HepG2 (cell line): ENCODE results near the gene RCE1.

Experiments
- FOXK2 ChIP-seq: fragments of 450-650 bp; IDR thresholded peaks from 2 replicates; pipeline ENCODE4 v1.6.1; 2016
- NCOA1 ChIP-seq: sonication (generic); formaldehyde crosslinking; IDR thresholded peaks from 2 replicates; pipeline ENCODE4 v1.9.0; 2021; ENCODE audit warnings: missing genetic modification reagents
- XRCC5 ChIP-seq: fragments of 200-400 bp; formaldehyde crosslinking; optimal IDR thresholded peaks from 2 replicates; pipeline ENCODE3; 2017; ENCODE audit warnings: mild to moderate bottlenecking, low read length
- YY1 ChIP-seq: IDR thresholded peaks from 2 replicates; pipeline ENCODE4 v1.6.1; 2011; ENCODE audit warnings: low read length, low read depth, moderate library complexity, mild to moderate bottlenecking; ENCODE audit not compliant: insufficient read depth, insufficient replicate concordance
- ZNF253 ChIP-seq: sonication (generic); formaldehyde crosslinking; IDR thresholded peaks from 2 replicates; pipeline ENCODE4 v1.8.0; 2022; ENCODE audit warnings: mild to moderate bottlenecking, missing genetic modification reagents, borderline replicate concordance
- ZNF33B ChIP-seq: sonication (generic); formaldehyde crosslinking; IDR thresholded peaks from 2 replicates; pipeline ENCODE4 v1.5.1; 2020; ENCODE audit warnings: mild to moderate bottlenecking, missing genetic modification reagents
- ZNF782 ChIP-seq: sonication (generic); formaldehyde crosslinking; IDR thresholded peaks from 2 replicates; pipeline ENCODE4 v1.4.0; 2020; ENCODE audit warnings: missing genetic modification reagents, mild to moderate bottlenecking, borderline replicate concordance
- TF ChIP-seq, protein P1 (sequence below): sonication (generic); formaldehyde crosslinking; IDR thresholded peaks from 2 replicates; pipeline ENCODE4 v1.5.0; 2020; ENCODE audit warnings: mild to moderate bottlenecking, missing genetic modification reagents, moderate library complexity
- TF ChIP-seq, protein P2 (sequence below): sonication (generic); formaldehyde crosslinking; IDR thresholded peaks from 2 replicates; pipeline ENCODE4 v1.5.0; 2020; ENCODE audit warnings: missing genetic modification reagents
- TF ChIP-seq, protein P3 (sequence below), 2 experiments: sonication (generic) in 1 of 2; formaldehyde crosslinking in 1 of 2; IDR thresholded peaks; 2 replicates each; pipeline versions ENCODE4 v1.4.0 to v1.6.1; 2016 to 2020; ENCODE audit warnings: borderline replicate concordance in 1 of 2, low read depth in 1 of 2, mild to moderate bottlenecking in 1 of 2, missing genetic modification reagents in 1 of 2

DNA sequence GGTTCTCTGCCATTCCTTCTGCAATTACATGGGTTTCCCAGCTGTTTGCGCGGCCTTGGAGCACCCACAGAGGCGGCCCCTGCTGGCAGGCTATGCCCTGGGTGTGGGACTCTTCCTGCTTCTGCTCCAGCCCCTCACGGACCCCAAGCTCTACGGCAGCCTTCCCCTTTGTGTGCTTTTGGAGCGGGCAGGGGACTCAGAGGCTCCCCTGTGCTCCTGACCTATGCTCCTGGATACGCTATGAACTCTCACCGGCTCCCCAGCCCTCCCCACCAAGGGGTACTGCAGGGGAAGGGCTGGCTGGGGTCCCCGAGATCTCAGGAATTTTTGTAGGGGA lies 2.6 kb downstream of the RCE1 start:
- TF ChIP-seq, protein P1, sequence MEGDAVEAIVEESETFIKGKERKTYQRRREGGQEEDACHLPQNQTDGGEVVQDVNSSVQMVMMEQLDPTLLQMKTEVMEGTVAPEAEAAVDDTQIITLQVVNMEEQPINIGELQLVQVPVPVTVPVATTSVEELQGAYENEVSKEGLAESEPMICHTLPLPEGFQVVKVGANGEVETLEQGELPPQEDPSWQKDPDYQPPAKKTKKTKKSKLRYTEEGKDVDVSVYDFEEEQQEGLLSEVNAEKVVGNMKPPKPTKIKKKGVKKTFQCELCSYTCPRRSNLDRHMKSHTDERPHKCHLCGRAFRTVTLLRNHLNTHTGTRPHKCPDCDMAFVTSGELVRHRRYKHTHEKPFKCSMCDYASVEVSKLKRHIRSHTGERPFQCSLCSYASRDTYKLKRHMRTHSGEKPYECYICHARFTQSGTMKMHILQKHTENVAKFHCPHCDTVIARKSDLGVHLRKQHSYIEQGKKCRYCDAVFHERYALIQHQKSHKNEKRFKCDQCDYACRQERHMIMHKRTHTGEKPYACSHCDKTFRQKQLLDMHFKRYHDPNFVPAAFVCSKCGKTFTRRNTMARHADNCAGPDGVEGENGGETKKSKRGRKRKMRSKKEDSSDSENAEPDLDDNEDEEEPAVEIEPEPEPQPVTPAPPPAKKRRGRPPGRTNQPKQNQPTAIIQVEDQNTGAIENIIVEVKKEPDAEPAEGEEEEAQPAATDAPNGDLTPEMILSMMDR (CRISPR knock-in tag): 0 out of 2 replicates have a peak, but pooled peaks have one; percentile 15
- TF ChIP-seq NCOA1 (CRISPR knock-in tag): no peak
- TF ChIP-seq ZNF33B (CRISPR knock-in tag): no peak
- TF ChIP-seq, protein P2, sequence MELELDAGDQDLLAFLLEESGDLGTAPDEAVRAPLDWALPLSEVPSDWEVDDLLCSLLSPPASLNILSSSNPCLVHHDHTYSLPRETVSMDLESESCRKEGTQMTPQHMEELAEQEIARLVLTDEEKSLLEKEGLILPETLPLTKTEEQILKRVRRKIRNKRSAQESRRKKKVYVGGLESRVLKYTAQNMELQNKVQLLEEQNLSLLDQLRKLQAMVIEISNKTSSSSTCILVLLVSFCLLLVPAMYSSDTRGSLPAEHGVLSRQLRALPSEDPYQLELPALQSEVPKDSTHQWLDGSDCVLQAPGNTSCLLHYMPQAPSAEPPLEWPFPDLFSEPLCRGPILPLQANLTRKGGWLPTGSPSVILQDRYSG (CRISPR knock-in tag): no peak
- no peak for TF ChIP-seq XRCC5
- TF ChIP-seq ZNF782 (CRISPR knock-in tag): no peak
- no peak for TF ChIP-seq ZNF253 (CRISPR knock-in tag)
- no peak for TF ChIP-seq YY1
- TF ChIP-seq FOXK2: no peak
- TF ChIP-seq, protein P3, sequence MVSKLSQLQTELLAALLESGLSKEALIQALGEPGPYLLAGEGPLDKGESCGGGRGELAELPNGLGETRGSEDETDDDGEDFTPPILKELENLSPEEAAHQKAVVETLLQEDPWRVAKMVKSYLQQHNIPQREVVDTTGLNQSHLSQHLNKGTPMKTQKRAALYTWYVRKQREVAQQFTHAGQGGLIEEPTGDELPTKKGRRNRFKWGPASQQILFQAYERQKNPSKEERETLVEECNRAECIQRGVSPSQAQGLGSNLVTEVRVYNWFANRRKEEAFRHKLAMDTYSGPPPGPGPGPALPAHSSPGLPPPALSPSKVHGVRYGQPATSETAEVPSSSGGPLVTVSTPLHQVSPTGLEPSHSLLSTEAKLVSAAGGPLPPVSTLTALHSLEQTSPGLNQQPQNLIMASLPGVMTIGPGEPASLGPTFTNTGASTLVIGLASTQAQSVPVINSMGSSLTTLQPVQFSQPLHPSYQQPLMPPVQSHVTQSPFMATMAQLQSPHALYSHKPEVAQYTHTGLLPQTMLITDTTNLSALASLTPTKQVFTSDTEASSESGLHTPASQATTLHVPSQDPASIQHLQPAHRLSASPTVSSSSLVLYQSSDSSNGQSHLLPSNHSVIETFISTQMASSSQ (IDR thresholded peaks at IDR 0.05; ENCODE audit: low read depth): no peak
- TF ChIP-seq, protein P3 (CRISPR knock-in tag; IDR thresholded peaks at IDR 0.05; ENCODE audit: borderline replicate concordance): no peak
